H54 (cell line): Measurements from ENCODE around the gene CKAP2.
"Not testable (repeated sequence)": the region's sequence is repeated elsewhere in the genome, so short reads cannot be mapped to it uniquely, and the experiment has no call there.

ENCODE experiments used
- DNase-seq: peaks from one replicate; pipeline ENCODE4 v3.0.0; 2011; ENCODE audit warnings: low spot score, mixed read lengths; ENCODE audit not compliant: insufficient read length
- FAIRE-seq: peaks from 3 replicates; lab custom pipeline; 2011; peaks lifted over from hg19 to GRCh38; lab: Jason Lieb, UNC
- POLR2A ChIP-seq: IDR thresholded peaks from 2 replicates; pipeline ENCODE4 v1.6.1; 2011; ENCODE audit warnings: low read depth, mild to moderate bottlenecking, low read length

The CKAP2 gene, protein sequence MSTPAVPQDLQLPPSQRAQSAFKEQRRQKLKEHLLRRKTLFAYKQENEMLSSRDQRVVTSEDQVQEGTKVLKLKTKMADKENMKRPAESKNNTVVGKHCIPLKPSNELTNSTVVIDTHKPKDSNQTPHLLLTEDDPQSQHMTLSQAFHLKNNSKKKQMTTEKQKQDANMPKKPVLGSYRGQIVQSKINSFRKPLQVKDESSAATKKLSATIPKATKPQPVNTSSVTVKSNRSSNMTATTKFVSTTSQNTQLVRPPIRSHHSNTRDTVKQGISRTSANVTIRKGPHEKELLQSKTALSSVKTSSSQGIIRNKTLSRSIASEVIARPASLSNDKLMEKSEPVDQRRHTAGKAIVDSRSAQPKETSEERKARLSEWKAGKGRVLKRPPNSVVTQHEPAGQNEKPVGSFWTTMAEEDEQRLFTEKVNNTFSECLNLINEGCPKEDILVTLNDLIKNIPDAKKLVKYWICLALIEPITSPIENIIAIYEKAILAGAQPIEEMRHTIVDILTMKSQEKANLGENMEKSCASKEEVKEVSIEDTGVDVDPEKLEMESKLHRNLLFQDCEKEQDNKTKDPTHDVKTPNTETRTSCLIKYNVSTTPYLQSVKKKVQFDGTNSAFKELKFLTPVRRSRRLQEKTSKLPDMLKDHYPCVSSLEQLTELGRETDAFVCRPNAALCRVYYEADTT

DNA sequence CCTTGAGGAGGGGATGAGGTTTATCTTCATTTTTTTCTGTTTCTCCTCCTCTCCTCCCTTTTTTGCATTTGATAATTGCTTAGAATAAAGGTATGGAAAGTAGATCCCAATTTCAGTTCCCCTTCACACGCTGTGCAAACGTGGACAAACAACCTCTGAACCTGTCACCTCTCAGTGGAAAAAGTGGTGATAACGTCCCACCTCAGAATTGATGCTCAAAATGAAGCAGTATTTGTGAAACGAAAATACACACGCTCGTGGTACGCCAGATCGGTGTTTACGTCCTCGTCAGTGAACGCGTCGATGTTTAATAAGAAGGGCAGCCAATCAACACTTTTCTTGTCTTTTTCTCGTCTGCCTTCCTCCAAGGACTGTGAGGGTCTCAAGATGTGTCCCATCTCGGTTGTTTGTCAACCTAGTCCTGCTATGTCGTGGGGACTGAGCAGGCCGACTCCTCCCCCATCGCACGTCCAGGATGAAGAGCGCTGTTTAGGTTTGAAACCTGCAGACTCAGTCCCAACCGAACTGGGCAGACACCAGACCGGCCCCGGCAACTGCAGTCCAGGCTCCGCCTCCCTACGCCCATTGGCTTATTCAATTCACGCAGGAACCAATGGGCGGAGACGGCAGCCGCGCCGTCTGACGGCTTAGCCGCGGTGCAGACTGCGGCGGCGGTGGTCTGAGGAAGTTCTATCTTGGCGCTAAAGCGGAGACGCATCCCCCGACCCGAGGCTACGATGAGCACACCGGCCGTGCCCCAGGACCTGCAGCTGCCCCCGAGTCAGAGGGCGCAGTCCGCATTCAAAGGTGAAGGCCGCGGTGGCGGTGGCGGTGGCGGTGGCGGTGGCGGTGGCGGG is at the start of gene CKAP2:
Gene CKAP2 (plus strand): TSS at position 659 of the 857 bp plus-strand sequence. CDS start 79 bp downstream, at position 738.
- peak; percentile 72 for DNase-seq
- TF ChIP-seq POLR2A = peak; percentile 83
- FAIRE-seq = peak; percentile 48

DNA sequence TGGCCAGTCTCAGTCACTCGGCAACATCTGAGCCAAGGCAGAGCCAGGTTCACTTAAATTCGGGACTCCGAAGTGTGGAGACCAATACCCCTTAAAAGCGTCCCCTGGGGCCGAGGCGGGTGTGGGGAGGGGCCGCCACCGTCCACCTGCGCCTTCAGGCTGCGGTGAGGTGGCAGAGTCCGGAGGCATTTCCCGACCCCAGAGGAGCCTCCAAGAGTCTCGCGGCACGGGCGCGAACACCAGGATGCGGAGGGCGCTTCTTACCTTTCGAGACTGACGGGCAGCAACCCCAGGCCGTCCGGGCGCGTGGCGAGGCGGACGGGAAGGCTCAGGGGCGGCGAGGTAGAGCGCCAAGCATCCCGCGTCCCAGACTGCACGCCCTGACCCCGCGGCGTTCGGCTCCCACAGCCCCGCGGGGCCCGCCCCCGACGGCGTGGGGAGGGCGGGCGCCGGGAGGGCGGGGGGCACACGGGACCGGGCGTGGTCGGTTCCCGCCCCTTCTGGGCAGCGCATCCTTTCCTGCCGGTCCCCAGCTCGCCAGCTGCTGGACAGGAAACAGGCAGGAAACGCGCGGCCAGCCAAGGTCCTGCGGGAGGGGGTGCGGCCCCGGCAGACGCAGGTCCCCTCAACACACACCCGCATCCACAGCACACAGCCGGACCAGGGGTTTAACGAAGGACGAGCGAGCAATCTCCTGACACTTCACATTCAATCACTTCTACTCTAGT is 49.3 kb upstream of the CKAP2 start, which contains the start of gene THSD1:
Gene THSD1 (minus strand): TSS at position 406 of the 728 bp plus-strand sequence. CDS start 3,572 bp downstream, outside the sequence.
- peak; percentile 60 for FAIRE-seq

DNA sequence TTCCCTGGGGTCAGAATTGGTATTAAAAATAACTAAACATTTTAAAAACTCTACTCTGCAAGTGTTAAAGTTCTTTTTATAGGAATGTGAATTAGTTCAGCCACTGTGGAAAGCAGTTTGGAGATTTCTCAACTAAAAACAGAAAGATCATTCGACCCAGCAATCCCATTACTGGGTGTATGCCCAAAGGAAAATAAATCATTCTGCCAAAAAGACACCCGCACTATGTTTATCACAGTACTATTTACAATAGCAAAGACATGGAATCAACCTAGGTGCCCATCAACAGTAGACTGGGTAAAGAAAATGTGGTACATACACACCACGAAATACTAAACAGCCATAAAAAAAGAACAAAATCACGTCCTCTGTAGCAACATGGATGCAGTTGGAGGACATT is 48.6 kb upstream of the CKAP2 start:
- FAIRE-seq = no peak
- no peak for TF ChIP-seq POLR2A
- DNase-seq = no peak

More for the DNA sequence above, 49.3 kb upstream of the CKAP2 start, which contains the start of gene THSD1:
- TF ChIP-seq POLR2A = peak; percentile 63
- peak; percentile 78 for DNase-seq

DNA sequence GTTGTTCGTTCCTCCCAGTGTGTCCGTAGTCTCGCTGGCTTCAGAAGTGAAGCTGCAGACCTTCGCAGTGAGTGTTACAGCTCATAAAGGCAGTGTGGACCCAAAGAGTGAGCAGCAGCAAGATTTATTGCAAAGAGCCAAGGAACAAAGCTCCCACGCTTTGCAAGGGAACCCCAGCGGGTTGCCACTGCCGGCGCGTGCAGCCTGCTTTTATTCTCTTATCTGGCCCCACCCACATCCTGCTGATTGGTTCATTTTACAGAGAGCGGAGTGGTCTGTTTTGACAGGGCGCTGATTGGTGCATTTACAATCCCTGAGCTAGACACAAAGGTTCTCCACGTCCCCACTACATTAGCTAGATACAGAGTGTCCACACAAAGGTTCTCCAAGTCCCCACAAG is 47.8 kb upstream of the CKAP2 start:
- not testable (repeated sequence) for FAIRE-seq, DNase-seq

DNA sequence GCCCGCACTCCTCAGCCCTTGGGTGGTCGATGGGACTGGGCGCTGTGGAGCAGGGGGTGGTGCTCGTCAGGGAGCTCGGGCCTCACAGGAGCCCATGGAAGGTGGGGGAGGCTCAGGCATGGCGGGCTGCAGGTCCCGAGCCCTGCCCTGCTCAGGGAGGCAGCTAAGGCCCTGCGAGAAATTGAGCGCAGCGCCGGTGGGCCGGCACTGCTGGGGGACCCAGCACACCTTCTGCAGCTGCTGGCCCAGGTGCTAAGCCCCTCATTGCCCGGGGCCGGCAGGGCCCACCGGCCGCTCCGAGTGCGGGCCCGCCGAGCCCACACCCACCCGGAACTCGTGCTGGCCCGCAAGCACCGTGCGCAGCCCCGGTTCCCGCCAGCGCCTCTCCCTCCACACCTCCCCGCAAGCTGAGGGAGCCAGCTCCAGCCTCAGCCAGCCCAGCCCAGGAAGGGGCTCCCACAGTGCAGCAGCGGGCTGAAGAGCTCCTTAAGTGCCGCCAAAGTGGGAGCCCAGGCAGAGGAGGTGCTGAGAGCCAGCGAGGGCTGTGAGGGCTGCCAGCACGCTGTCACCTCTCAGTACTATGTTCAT is 47.1 kb upstream of the CKAP2 start:
- not testable (repeated sequence) for FAIRE-seq, DNase-seq

DNA sequence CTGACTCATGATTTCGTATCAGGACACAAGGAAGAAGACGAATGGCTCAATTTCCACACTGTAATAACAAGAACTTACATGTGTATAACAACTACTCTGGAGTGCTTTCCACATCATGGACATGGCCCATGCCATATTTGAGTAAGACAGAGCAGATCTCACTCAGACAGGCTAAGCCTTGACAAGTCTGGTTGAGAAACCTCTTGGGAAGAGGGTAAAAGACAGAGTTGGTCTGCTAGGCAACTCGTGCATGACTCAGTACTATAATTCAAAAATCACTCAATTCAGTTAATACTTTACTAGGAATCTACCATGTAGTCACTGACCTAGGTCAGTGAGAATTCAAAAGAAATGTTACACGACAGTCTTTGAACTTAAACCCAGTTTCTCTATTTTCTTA is 43.6 kb upstream of the CKAP2 start:
- DNase-seq (peak; percentile 17), FAIRE-seq (peak; percentile 64)
- TF ChIP-seq POLR2A = no peak

DNA sequence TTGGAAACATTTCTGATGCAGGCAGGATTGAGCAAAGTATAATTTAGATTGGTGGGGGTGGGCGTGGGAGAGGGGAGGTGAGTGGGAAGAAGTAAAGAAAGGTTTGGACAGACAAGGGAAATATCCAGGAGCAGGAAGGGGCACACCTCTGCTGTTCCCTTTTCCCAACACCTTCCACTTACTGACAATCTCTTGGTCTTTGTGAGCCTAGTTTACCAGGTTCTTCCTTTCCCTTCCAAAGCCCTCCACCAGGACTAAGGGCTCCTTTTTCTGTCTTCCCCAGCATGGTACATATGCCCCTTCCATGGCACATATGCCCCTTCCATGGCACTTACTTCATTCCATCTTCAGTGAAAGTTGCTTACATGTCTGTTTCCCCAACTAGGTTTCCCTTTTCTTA is 43.1 kb upstream of the CKAP2 start:
- FAIRE-seq (no peak), DNase-seq (no peak)
- TF ChIP-seq POLR2A = no peak

DNA sequence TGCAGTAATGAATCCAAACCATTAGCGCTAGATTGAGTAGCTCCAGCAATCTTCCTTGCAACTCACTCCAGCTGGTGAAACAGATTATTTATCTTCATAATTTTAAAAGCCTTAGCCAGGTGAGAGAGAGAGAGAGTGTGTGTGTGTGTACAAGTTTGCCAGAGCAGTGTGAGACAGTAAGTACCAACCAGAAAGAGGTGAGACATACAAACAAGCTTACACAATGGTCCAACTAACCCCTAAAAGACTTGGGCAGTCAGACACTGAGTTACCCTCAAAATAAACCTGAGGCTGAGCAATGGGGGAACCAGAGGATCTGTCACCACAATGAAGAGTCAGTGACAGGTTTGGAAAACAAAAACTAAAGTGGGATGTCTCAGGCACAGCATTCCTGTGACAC is 41.2 kb upstream of the CKAP2 start:
- DNase-seq (no peak), FAIRE-seq (no peak)
- no peak for TF ChIP-seq POLR2A

DNA sequence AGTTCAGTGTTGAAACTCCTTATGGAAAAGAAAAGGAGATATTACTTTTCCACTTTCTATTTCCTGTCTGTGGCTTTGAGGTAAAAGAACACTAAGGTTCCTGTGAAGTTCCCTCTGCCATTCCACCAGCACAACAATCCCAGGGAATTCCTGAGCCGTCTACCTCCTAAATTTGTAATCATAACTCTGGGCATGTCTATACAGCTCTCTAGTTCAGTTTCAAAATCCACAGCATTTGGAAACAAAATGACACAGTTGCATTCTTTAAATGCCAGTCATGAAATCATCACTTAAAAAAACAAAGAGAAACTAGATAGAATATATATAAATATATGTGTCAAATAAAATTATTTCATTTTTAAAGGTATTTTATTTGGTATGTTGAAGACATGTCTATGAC is 40.3 kb upstream of the CKAP2 start:
- no peak for TF ChIP-seq POLR2A
- peak; percentile 22 for DNase-seq
- FAIRE-seq = no peak

DNA sequence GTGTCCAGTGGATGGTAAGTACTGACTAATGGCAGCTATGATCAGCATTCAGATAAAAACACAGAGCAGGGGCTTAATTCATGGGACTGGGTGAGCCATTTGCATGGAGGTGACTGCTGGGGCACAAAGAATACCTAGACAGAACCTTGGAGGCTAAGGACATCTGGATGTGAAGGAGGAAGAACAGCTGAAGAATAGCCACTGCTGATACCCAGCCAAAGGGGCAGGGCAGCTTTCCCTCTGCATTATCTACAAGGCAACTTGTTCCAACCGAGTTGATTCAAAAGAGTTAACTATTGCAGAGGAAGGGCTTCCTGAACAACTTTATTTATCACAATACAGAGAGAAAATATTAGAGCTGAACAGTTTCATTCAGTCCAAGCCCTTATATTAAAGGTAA is 36.2 kb upstream of the CKAP2 start:
- FAIRE-seq (no peak), DNase-seq (no peak)
- no peak for TF ChIP-seq POLR2A

DNA sequence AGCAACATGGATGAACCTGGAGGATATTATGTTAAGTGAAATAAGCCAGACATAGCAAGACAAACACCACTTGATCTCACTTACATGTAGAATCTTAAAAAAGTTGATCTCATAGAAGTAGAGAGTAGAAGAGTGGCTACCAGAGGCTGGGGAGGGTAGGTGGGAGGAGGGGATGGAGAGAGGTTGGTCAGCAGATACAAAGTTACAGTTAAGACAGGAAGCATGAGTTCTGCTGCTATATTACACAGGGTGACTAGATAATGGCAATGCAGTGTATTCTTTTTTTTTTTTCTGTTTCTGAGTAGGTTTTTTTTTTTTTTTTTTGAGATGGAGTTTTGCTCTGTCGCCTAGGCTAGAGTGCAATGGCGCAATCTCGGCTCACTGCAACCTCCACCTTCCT is 34.1 kb upstream of the CKAP2 start:
- DNase-seq (no peak), FAIRE-seq (no peak)
- no peak for TF ChIP-seq POLR2A

DNA sequence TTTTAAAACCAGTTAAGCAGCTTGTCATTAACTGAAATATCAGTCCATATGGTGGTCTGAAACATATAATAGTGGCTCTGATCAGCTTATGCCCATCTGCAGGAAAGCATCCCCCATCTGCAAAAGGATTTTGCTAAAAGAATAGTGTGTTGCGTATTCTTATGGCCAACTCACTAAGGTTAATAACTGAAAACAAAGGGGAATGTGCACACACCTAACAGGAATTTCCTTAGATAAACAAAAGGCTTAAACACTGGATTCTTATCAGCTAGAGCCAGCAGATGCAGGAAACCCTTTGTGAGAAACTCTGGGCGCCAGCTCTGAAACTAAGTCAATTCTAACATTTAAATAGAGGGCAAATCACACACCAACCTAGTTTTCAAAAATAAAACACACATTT is 27.0 kb upstream of the CKAP2 start:
- DNase-seq (no peak), FAIRE-seq (peak; percentile 65)
- TF ChIP-seq POLR2A = no peak

DNA sequence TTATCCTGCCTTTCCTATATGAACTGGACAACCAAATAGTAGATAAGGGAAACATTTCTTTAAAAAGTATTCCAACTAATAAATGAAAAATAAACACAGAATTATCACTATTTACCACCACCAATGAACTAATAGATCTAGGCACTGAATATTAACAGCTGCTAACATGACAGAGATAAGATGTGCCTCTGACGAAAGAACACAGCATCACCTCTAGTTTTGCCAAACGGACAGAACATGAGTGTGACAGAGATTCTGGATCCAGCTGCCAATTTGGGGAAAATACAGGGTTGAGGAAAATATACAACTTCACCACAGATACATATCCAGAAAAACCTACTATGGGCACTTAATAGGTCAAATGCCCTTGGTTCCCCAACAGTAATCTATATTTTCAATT is 22.8 kb upstream of the CKAP2 start:
- DNase-seq (no peak), FAIRE-seq (no peak)
- no peak for TF ChIP-seq POLR2A
